ENCODE measurements around the gene TRPM7.

Gene TRPM7

DNA sequence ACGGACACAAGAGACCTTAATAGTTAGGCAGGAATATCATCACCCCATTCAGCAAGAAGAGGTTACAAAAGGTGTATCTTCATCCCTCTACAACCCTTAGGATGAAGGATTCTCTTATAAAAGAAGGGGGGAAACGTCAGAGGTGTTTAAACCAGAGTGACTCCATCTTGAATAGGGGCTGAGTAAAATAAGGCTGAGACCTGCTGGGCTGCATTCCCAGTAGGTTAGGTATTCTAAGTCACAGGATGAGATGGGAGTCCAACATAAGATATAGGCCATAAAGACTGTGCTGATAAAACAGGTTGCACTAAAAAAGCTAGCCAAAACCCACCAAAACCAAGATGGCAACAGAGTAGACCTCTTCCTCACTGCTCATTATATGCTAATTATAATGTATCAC lies 16.5 kb downstream of the TRPM7 start:
- peaks cover 5% of the 10 kb centered on the region for H3K36me3 ChIP-seq (ENCODE audit: control insufficient read depth, insufficient read depth, low read length)
- H3K4me3 ChIP-seq (ENCODE audit: insufficient read depth, low read depth, low read length, poor library complexity, severe bottlenecking): no peak overlapping the region
- H3K27ac ChIP-seq (ENCODE audit: insufficient read depth, low read length, poor library complexity, severe bottlenecking): no peak overlapping the region
- no peaks in the 10 kb centered on the region for H3K4me1 ChIP-seq (ENCODE audit: control insufficient read depth, insufficient read depth, low read length, poor library complexity, severe bottlenecking)
- no peaks in the 10 kb centered on the region for H3K27me3 ChIP-seq (replicated peaks; ENCODE audit: control insufficient read depth, insufficient read depth, low read length, poor library complexity, severe bottlenecking)
- DNase-seq: no peak
- no peaks in the 10 kb centered on the region for H3K9me3 ChIP-seq (ENCODE audit: control insufficient read depth, low read length)

DNA sequence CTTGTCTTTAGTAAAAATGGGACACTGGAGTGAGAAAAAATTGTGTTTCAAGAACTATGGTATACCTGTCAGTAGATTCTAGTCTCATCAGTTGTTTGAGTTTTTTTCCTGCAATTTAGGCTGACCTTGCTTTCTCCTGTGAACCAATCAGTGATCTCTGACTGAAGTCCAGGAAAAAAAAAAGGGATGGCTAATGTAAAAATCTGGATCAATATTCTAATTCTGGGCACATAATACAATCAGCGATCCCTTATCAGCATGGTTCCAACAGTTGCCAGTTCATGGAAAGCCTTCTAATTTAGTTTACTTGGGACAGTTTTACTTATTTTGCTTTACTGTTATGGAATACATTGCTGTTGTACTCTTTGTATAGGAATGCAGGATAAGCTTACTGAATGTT lies 17.0 kb downstream of the TRPM7 start:
- Histone ChIP-seq H3K36me3 (ENCODE audit: control insufficient read depth, insufficient read depth, low read length) (peaks cover 2% of the 10 kb centered on the region), H3K4me3 (ENCODE audit: insufficient read depth, low read depth, low read length, poor library complexity, severe bottlenecking) (no peak overlapping the region), H3K9me3 (ENCODE audit: control insufficient read depth, low read length) (no peaks in the 10 kb centered on the region), H3K27me3 (replicated peaks; ENCODE audit: control insufficient read depth, insufficient read depth, low read length, poor library complexity, severe bottlenecking) (no peaks in the 10 kb centered on the region), H3K27ac (ENCODE audit: insufficient read depth, low read length, poor library complexity, severe bottlenecking) (no peak overlapping the region), H3K4me1 (ENCODE audit: control insufficient read depth, insufficient read depth, low read length, poor library complexity, severe bottlenecking) (no peaks in the 10 kb centered on the region)
- no peak for DNase-seq

DNA sequence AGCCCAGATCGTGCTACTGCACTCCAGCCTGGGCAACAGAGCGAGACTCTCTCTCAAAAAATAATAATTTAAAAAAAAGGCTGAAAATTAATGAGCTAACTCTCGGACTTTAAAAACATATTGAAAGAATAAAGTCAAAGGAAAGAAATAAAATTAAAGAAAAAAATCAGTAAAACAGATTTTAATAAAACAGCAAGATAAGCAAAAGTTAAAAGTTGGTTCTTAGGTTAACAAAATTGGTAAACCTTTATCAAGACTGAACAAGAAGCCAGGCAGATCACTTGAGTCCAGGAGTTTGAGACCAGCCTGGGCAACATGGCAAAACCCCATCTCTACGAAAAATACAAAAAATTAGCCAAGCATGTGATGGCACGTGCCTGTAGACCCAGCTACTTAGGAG lies 20.7 kb downstream of the TRPM7 start:
- Histone ChIP-seq H3K27me3 (replicated peaks; ENCODE audit: control insufficient read depth, insufficient read depth, low read length, poor library complexity, severe bottlenecking) (no peaks in the 10 kb centered on the region), H3K9me3 (ENCODE audit: control insufficient read depth, low read length) (no peaks in the 10 kb centered on the region), H3K4me3 (ENCODE audit: insufficient read depth, low read depth, low read length, poor library complexity, severe bottlenecking) (no peak overlapping the region), H3K36me3 (ENCODE audit: control insufficient read depth, insufficient read depth, low read length) (peaks cover 9% of the 10 kb centered on the region), H3K27ac (ENCODE audit: insufficient read depth, low read length, poor library complexity, severe bottlenecking) (no peak overlapping the region), H3K4me1 (ENCODE audit: control insufficient read depth, insufficient read depth, low read length, poor library complexity, severe bottlenecking) (no peaks in the 10 kb centered on the region)
- no peak for DNase-seq

DNA sequence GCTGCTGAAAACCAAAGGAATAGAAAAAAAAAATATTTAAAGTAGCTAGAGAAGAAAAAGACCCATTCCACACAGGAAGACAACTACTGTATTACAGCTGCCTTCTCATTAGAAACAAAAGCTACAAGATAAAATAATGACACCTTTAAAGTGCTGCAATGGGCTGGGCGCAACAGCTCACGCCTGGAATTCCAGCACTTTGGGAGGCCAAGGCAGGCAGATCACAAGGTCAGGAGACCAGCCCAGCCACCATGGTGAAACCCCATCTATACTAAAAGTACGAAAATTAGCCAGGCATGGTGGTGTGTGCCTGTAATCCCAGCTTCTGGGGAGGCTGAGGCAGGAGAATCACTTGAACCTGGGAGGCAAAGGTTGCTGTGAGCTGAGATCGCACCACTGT lies 31.0 kb downstream of the TRPM7 start:
- Histone ChIP-seq H3K27me3 (replicated peaks; ENCODE audit: control insufficient read depth, insufficient read depth, low read length, poor library complexity, severe bottlenecking) (no peaks in the 10 kb centered on the region), H3K4me3 (ENCODE audit: insufficient read depth, low read depth, low read length, poor library complexity, severe bottlenecking) (no peak overlapping the region), H3K4me1 (ENCODE audit: control insufficient read depth, insufficient read depth, low read length, poor library complexity, severe bottlenecking) (no peaks in the 10 kb centered on the region), H3K36me3 (ENCODE audit: control insufficient read depth, insufficient read depth, low read length) (peaks cover 41% of the 10 kb centered on the region), H3K27ac (ENCODE audit: insufficient read depth, low read length, poor library complexity, severe bottlenecking) (no peak overlapping the region), H3K9me3 (ENCODE audit: control insufficient read depth, low read length) (no peaks in the 10 kb centered on the region)
- no peak for DNase-seq

DNA sequence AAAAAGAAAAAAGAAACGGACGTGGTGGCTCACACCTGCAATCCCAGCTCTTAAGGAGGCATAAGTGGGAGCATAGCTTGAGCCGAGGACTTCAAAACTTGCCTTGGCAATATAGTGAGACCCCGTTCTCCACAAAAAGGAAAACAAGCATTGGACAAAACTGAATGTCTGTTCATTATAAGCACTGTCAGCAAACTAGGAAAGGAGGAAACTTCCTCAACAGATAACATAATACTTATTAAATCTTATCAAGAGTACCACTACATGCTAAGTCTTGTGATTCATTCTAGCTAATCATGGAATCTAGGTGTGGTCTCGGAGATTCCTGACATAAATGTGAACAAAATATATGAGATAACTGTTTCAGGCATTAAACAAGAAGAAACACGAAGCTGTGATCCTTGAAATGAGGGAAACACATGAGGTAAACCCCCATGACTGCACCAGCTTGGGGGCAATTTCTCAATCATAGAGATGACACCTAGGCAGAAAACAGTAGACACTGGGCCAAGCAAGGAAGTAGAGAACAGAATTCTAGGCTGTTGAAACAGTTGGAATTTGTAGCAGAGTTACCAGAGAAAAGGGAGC lies 33.3 kb downstream of the TRPM7 start:
- H3K4me1 ChIP-seq (ENCODE audit: control insufficient read depth, insufficient read depth, low read length, poor library complexity, severe bottlenecking): no peaks in the 10 kb centered on the region
- no peaks in the 10 kb centered on the region for H3K27me3 ChIP-seq (replicated peaks; ENCODE audit: control insufficient read depth, insufficient read depth, low read length, poor library complexity, severe bottlenecking)
- H3K36me3 ChIP-seq (ENCODE audit: control insufficient read depth, insufficient read depth, low read length): peaks cover 52% of the 10 kb centered on the region
- DNase-seq: no peak
- H3K4me3 ChIP-seq (ENCODE audit: insufficient read depth, low read depth, low read length, poor library complexity, severe bottlenecking): no peak overlapping the region
- H3K27ac ChIP-seq (ENCODE audit: insufficient read depth, low read length, poor library complexity, severe bottlenecking): no peak overlapping the region
- H3K9me3 ChIP-seq (ENCODE audit: control insufficient read depth, low read length): no peaks in the 10 kb centered on the region

DNA sequence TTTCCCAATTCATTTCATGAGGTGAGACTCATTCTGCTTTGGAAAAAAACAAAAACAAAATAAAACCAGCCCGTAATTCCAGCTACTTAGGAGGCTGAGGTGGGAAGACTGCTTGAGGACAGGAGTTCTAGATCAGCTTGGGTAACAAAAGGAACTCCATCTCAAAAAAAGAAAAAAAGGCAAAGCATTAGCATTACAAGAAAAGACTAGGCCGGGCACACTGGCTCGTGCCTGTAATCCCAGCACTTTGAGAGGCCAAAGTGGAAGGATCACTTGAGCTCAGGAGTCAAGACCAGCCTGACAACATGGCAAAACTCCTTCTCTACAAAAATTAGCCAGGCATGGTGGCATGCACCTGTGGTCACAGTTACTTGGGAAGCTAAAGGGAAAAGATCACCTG lies 33.9 kb downstream of the TRPM7 start:
- Histone ChIP-seq H3K27me3 (replicated peaks; ENCODE audit: control insufficient read depth, insufficient read depth, low read length, poor library complexity, severe bottlenecking) (no peaks in the 10 kb centered on the region), H3K4me3 (ENCODE audit: insufficient read depth, low read depth, low read length, poor library complexity, severe bottlenecking) (no peak overlapping the region), H3K9me3 (ENCODE audit: control insufficient read depth, low read length) (no peaks in the 10 kb centered on the region), H3K4me1 (ENCODE audit: control insufficient read depth, insufficient read depth, low read length, poor library complexity, severe bottlenecking) (no peaks in the 10 kb centered on the region), H3K36me3 (ENCODE audit: control insufficient read depth, insufficient read depth, low read length) (peaks cover 55% of the 10 kb centered on the region), H3K27ac (ENCODE audit: insufficient read depth, low read length, poor library complexity, severe bottlenecking) (no peak overlapping the region)
- no peak for DNase-seq

DNA sequence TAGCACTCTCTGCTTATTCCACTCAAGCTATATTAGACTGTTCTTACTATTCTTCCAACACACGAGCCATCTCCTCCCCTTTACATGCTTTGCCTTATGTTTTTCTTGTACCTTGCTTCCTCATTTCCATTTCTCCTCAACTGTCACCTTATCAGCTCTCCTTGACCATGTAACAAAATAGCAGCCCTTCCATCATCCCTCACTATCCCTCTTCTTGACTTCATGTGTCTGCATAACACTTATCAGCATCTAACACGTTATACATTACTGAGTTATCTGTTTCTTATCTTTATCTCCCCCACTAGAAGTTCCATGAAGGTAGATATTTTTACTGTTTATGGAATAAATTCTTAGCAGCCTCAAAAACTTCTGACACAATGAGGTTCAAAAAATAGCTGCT lies 45.3 kb downstream of the TRPM7 start:
- H3K4me1 ChIP-seq (ENCODE audit: control insufficient read depth, insufficient read depth, low read length, poor library complexity, severe bottlenecking): no peaks in the 10 kb centered on the region
- no peak for DNase-seq
- no peaks in the 10 kb centered on the region for H3K9me3 ChIP-seq (ENCODE audit: control insufficient read depth, low read length)
- no peaks in the 10 kb centered on the region for H3K27me3 ChIP-seq (replicated peaks; ENCODE audit: control insufficient read depth, insufficient read depth, low read length, poor library complexity, severe bottlenecking)
- peaks cover 35% of the 10 kb centered on the region for H3K36me3 ChIP-seq (ENCODE audit: control insufficient read depth, insufficient read depth, low read length)
- H3K27ac ChIP-seq (ENCODE audit: insufficient read depth, low read length, poor library complexity, severe bottlenecking): no peak overlapping the region
- H3K4me3 ChIP-seq (ENCODE audit: insufficient read depth, low read depth, low read length, poor library complexity, severe bottlenecking): no peak overlapping the region

DNA sequence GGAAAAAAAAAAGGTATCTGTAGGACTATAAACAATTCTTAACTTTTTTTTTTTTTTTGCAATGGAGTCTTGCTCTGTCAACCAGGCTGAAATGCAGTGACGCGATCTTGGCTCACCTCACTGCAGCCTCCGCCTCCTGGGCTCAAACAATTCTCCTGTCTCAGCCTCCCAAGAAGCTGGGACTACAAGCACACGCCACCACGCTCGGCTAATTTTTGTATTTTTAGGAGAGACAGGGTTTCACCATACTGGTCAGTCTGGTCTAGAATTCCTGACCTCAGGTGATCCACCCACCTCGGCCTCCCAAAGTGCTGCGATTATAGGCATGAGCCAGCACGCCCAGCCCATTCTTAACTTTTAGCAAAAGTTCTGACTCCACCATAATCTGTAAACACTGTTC lies 50.5 kb downstream of the TRPM7 start:
- Histone ChIP-seq H3K4me3 (ENCODE audit: insufficient read depth, low read depth, low read length, poor library complexity, severe bottlenecking) (no peak overlapping the region), H3K36me3 (ENCODE audit: control insufficient read depth, insufficient read depth, low read length) (peaks cover 41% of the 10 kb centered on the region), H3K4me1 (ENCODE audit: control insufficient read depth, insufficient read depth, low read length, poor library complexity, severe bottlenecking) (no peaks in the 10 kb centered on the region), H3K27ac (ENCODE audit: insufficient read depth, low read length, poor library complexity, severe bottlenecking) (no peak overlapping the region), H3K9me3 (ENCODE audit: control insufficient read depth, low read length) (no peaks in the 10 kb centered on the region), H3K27me3 (replicated peaks; ENCODE audit: control insufficient read depth, insufficient read depth, low read length, poor library complexity, severe bottlenecking) (no peaks in the 10 kb centered on the region)
- DNase-seq: no peak

DNA sequence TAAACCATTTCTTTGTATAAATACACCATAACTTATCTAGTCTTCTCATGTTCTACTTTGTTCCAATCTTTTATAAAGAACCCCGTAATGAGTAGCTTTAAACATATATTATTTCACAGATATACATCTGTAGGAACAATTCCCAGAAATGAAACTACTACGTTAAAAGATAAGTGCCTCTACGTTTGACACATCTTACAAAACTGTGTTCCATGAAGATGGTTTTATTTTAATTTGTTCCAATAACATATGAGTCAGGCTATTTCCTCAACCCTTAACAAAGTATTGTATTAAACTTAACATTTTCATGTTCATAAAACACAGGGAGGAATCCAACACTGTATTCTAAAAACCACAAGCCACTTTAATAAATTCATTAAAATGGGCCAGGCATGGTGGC lies 52.9 kb downstream of the TRPM7 start:
- H3K36me3 ChIP-seq (ENCODE audit: control insufficient read depth, insufficient read depth, low read length): peaks cover 46% of the 10 kb centered on the region
- H3K4me1 ChIP-seq (ENCODE audit: control insufficient read depth, insufficient read depth, low read length, poor library complexity, severe bottlenecking): no peaks in the 10 kb centered on the region
- no peak overlapping the region for H3K4me3 ChIP-seq (ENCODE audit: insufficient read depth, low read depth, low read length, poor library complexity, severe bottlenecking)
- no peak for DNase-seq
- H3K9me3 ChIP-seq (ENCODE audit: control insufficient read depth, low read length): no peaks in the 10 kb centered on the region
- no peak overlapping the region for H3K27ac ChIP-seq (ENCODE audit: insufficient read depth, low read length, poor library complexity, severe bottlenecking)
- H3K27me3 ChIP-seq (replicated peaks; ENCODE audit: control insufficient read depth, insufficient read depth, low read length, poor library complexity, severe bottlenecking): no peaks in the 10 kb centered on the region

DNA sequence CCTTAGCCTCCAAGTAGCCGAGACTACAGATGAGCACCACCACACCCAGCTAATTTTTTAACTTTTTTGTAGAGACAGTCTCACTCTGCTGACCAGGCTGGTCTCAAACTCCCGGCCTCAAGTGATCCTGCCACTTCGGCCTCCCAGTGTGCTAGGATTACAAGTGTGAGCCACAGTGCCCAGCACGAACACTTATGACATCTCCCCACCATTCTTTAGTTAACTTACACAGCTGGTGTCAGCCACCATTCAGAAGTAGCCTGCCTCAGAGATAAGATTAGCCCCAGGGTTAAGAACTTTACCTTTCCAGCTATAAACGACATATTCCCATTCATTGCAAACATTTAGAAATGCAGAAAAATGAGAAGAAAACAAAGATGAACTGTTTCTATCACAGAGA lies 58.2 kb downstream of the TRPM7 start:
- DNase-seq: no peak
- H3K36me3 ChIP-seq (ENCODE audit: control insufficient read depth, insufficient read depth, low read length): peaks cover 43% of the 10 kb centered on the region
- no peak overlapping the region for H3K4me3 ChIP-seq (ENCODE audit: insufficient read depth, low read depth, low read length, poor library complexity, severe bottlenecking)
- no peaks in the 10 kb centered on the region for H3K9me3 ChIP-seq (ENCODE audit: control insufficient read depth, low read length)
- H3K27me3 ChIP-seq (replicated peaks; ENCODE audit: control insufficient read depth, insufficient read depth, low read length, poor library complexity, severe bottlenecking): no peaks in the 10 kb centered on the region
- no peak overlapping the region for H3K27ac ChIP-seq (ENCODE audit: insufficient read depth, low read length, poor library complexity, severe bottlenecking)
- no peaks in the 10 kb centered on the region for H3K4me1 ChIP-seq (ENCODE audit: control insufficient read depth, insufficient read depth, low read length, poor library complexity, severe bottlenecking)

Data from effector memory CD4-positive, alpha-beta T cell (primary cell).